H9 (cell line): ENCODE results near the gene ATP1A2. TPM values are rescaled to one million over a fixed set of nuclear protein-coding genes. Genes with fewer than 3 reads are reported as not detected.
A peak's percentile ranks its signal among the peaks of the same experiment; 100 is the strongest.

Source experiments
- DNase-seq: peaks from one replicate; pipeline ENCODE4 v3.0.0-alpha.2; 2017
- H2AFZ ChIP-seq: one replicate; pipeline ENCODE4 v1.6.1; 2013; ENCODE audit warnings: mild to moderate bottlenecking, low read length, control low read depth, moderate library complexity
- H2AK5ac ChIP-seq: 2 replicates; pipeline ENCODE4 v1.6.1; 2013; ENCODE audit warnings: low read length, control low read depth, mixed read lengths; ENCODE audit not compliant: insufficient read length
- H2BK120ac ChIP-seq: one replicate; pipeline ENCODE4 v1.6.1; 2013; ENCODE audit warnings: low read depth, mild to moderate bottlenecking, low read length, control low read depth, inconsistent platforms; ENCODE audit not compliant: poor library complexity, severe bottlenecking
- H2BK12ac ChIP-seq: 2 replicates; pipeline ENCODE4 v1.6.1; 2013; ENCODE audit warnings: low read length, control low read depth, mixed read lengths, low read depth; ENCODE audit not compliant: insufficient read length
- H2BK15ac ChIP-seq: 2 replicates; pipeline ENCODE4 v1.6.1; 2013; ENCODE audit warnings: low read depth, low read length, control low read depth
- H2BK20ac ChIP-seq: one replicate; pipeline ENCODE4 v1.6.1; 2013; ENCODE audit warnings: low read depth, mild to moderate bottlenecking, low read length, control low read depth, inconsistent platforms; ENCODE audit not compliant: poor library complexity, severe bottlenecking
- H2BK5ac ChIP-seq: 2 replicates; pipeline ENCODE4 v1.6.1; 2013; ENCODE audit warnings: low read length, control low read depth, mixed read lengths; ENCODE audit not compliant: insufficient read length
- H3K14ac ChIP-seq: 2 replicates; pipeline ENCODE4 v1.6.1; 2013; ENCODE audit warnings: low read length, control low read depth; ENCODE audit not compliant: insufficient read depth
- H3K18ac ChIP-seq: 2 replicates; pipeline ENCODE4 v1.6.1; 2013; ENCODE audit warnings: low read depth, mild to moderate bottlenecking, mixed read lengths, low read length, control low read depth; ENCODE audit not compliant: insufficient read length
- H3K23ac ChIP-seq: 2 replicates; pipeline ENCODE4 v1.6.1; 2013; ENCODE audit warnings: low read length, control low read depth, mixed read lengths, low read depth; ENCODE audit not compliant: insufficient read length
- H3K23me2 ChIP-seq: 2 replicates; pipeline ENCODE4 v1.6.1; 2013; ENCODE audit warnings: low read depth, mild to moderate bottlenecking, mixed read lengths, low read length, control low read depth; ENCODE audit not compliant: insufficient read length, poor library complexity, severe bottlenecking
- H3K27ac ChIP-seq: 2 replicates; pipeline ENCODE4 v1.5.1; 2013; ENCODE audit warnings: low read length, control low read depth, mixed read lengths, low read depth; ENCODE audit not compliant: insufficient read length
- H3K27me3 ChIP-seq: 2 replicates; pipeline ENCODE4 v1.6.1; 2013; ENCODE audit warnings: low read length, control low read depth, inconsistent platforms; ENCODE audit not compliant: insufficient read depth
- H3K4ac ChIP-seq: 2 replicates; pipeline ENCODE4 v1.6.1; 2013; ENCODE audit warnings: low read depth, mild to moderate bottlenecking, control low read depth, inconsistent platforms, low read length, moderate library complexity
- H3K4me1 ChIP-seq: 2 replicates; pipeline ENCODE4 v1.6.1; 2013; ENCODE audit warnings: low read length, control low read depth, inconsistent platforms; ENCODE audit not compliant: insufficient read depth
- H3K4me2 ChIP-seq: 2 replicates; pipeline ENCODE4 v1.6.1; 2013; ENCODE audit warnings: low read length, control low read depth, mixed read lengths; ENCODE audit not compliant: insufficient read length, insufficient read depth
- H3K56ac ChIP-seq: 2 replicates; pipeline ENCODE4 v1.6.1; 2013; ENCODE audit warnings: low read depth, mild to moderate bottlenecking, mixed read lengths, low read length, control low read depth; ENCODE audit not compliant: insufficient read length
- H3K79me1 ChIP-seq: 2 replicates; pipeline ENCODE4 v1.6.1; 2013; ENCODE audit warnings: low read depth, mild to moderate bottlenecking, moderate library complexity, low read length, control low read depth, inconsistent platforms; ENCODE audit not compliant: insufficient read depth, poor library complexity, severe bottlenecking
- H3K79me2 ChIP-seq: 2 replicates; pipeline ENCODE4 v1.6.1; 2013; ENCODE audit warnings: low read length, control low read depth, inconsistent platforms; ENCODE audit not compliant: insufficient read depth
- H3K9ac ChIP-seq: 2 replicates; pipeline ENCODE4 v1.6.1; 2013; ENCODE audit warnings: low read length, control low read depth, mixed read lengths; ENCODE audit not compliant: insufficient read length; ENCODE audit errors: extremely low read depth
- H3K9me3 ChIP-seq: one replicate; pipeline ENCODE4 v1.6.1; 2013; ENCODE audit warnings: low read depth, low read length, inconsistent platforms; ENCODE audit not compliant: control insufficient read depth
- H3T11ph ChIP-seq: one replicate; pipeline ENCODE4 v1.6.1; 2013; ENCODE audit warnings: mild to moderate bottlenecking, low read length, control low read depth, inconsistent platforms
- H4K20me1 ChIP-seq: one replicate; pipeline ENCODE4 v1.6.1; 2013; ENCODE audit not compliant: control insufficient read depth, insufficient read length, insufficient read depth
- H4K5ac ChIP-seq: 2 replicates; pipeline ENCODE4 v1.6.1; 2013; ENCODE audit warnings: low read depth, mild to moderate bottlenecking, mixed read lengths, low read length, control low read depth; ENCODE audit not compliant: insufficient read length
- H4K8ac ChIP-seq: replicated peaks from 2 replicates; pipeline ENCODE4 v1.6.1; 2013; ENCODE audit warnings: low read length, control low read depth, mixed read lengths, low read depth; ENCODE audit not compliant: insufficient read length
- H4K91ac ChIP-seq: 2 replicates; pipeline ENCODE4 v1.6.1; 2013; ENCODE audit warnings: low read depth, mild to moderate bottlenecking, moderate library complexity, mixed read lengths, low read length, control low read depth; ENCODE audit not compliant: insufficient read length
- H3K27ac Mint-ChIP-seq, 3 experiments: 2 replicates in 2 of 3; 3 replicates in 1 of 3; pipeline ENCODE4 v1.8.0; 2020 to 2021; ENCODE audit warnings: mixed read lengths in 3 of 3, mild to moderate bottlenecking in 1 of 3, moderate library complexity in 1 of 3
- H3K27me3 Mint-ChIP-seq: 2 replicates; pipeline ENCODE4 v1.8.0; 2021; ENCODE audit warnings: low read depth, mild to moderate bottlenecking, moderate library complexity, mixed read lengths
- H3K36me3 Mint-ChIP-seq, 3 experiments: 2 replicates in 2 of 3; 3 replicates in 1 of 3; pipeline ENCODE4 v1.8.0; 2020 to 2021; ENCODE audit warnings: low read depth in 3 of 3, mixed read lengths in 3 of 3; ENCODE audit not compliant: insufficient read depth in 1 of 3
- H3K4me1 Mint-ChIP-seq, 2 experiments: 2 replicates each; pipeline ENCODE4 v1.8.0; 2020; ENCODE audit warnings: mixed read lengths in 2 of 2
- H3K4me3 Mint-ChIP-seq, 2 experiments: 2 replicates in 1 of 2; 3 replicates in 1 of 2; pipeline ENCODE4 v1.8.0; 2020 to 2021; ENCODE audit warnings: mild to moderate bottlenecking in 2 of 2, mixed read lengths in 2 of 2, moderate library complexity in 1 of 2
- H3K9me3 Mint-ChIP-seq, 2 experiments: 2 replicates in 1 of 2; 3 replicates in 1 of 2; pipeline ENCODE4 v1.8.0; 2020; ENCODE audit warnings: mild to moderate bottlenecking in 2 of 2, mixed read lengths in 2 of 2, moderate library complexity in 1 of 2
- WGBS: extraction: QIAGEN DNeasy Blood & Tissue Kit; methylation state at CpG from one replicate; pipeline ENCODE4 v1.1.7; 2013; ENCODE audit warnings: missing lambda C conversion rate, low lambda C conversion rate, mixed read lengths; ENCODE audit not compliant: insufficient read length; ENCODE audit errors: extremely low coverage; 5-methylcytosine and 5-hydroxymethylcytosine counted together
- total RNA-seq: library from RNA; stranded (reverse); gene quantifications from 2 replicates; pipeline ENCODE4 v1.2.1, GENCODE V29; 2021
- TF ChIP-seq, protein P1 (sequence below): fragments of 200-600 bp; sonication (generic); conservative IDR thresholded peaks from 3 replicates; pipeline ENCODE4 v1.8.0; 2021; ENCODE audit warnings: antibody characterized with exemption, mild to moderate bottlenecking

ATP1A2 gene
- total RNA-seq, 1 experiment from 2014 or later: 3.0 TPM

DNA sequence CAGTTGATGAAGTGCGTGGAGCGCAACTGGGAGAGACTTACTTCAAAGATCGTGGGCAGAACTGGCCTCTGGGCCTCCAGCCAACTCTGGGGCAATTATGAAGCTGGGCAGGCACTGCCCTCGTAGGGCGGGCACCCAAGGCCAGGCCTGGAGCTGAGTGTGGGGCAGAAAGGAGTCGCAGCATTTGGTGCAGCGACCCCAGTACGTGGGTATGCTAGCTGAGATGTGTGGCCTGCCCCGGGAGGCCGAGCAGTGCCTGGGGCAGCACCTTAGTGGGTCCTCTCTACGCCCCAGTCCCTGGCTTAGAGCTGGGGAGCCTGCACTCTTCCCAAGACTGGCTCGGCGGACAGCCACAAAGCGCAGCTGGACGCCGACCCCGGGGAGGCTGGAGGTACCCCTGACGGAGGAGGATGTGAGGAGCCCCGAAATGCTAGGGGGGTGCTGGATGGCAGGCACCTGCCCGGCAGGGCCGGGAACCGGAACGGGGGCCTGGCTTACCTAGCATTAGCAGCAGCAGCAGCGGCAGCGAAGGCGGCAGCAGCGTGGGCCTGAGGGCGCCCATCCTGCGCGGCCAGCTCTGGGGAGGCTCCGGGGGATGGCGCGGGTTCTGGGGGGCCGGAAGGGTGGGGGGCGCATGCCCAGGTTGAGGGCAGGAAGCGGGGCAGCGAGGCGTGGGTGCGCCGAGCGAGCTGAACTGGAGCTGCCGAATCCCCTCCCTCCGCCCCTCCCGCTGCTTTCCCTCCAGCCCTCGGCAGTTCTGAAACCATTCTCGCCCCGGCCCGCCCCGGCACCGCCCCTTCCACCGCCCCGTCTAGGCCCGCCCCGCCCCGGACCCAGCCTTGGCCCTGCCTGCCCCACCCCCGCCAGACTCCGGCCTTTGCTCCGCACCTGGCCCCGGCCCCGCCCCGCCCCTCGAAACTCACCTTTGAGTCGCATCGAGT is 17.4 kb upstream of the ATP1A2 start, which contains the start of gene IGSF8:
Gene IGSF8 (minus strand): TSS at position 709 of the 941 bp plus-strand sequence. CDS start 147 bp downstream, at position 562.
- no peak within 1 kb of the TSS for H3K27ac ChIP-seq
- H3K9me3 ChIP-seq: no peaks in the 10 kb centered on the region
- H3K27me3 Mint-ChIP-seq: peaks cover 6% of the 10 kb centered on the region
- no peak within 1 kb of the TSS for H3K23ac ChIP-seq
- no peak within 1 kb of the TSS for H4K5ac ChIP-seq
- H2BK12ac ChIP-seq: no peak within 1 kb of the TSS
- H2BK120ac ChIP-seq: no peak within 1 kb of the TSS
- H3K9ac ChIP-seq: peak within 1 kb of the TSS; percentile 45
- H3K56ac ChIP-seq: no peak within 1 kb of the TSS
- no peak within 1 kb of the TSS for H4K8ac ChIP-seq
- H2AFZ ChIP-seq: no peak within 1 kb of the TSS
- H3K14ac ChIP-seq: 0 out of 2 replicates have a peak within 1 kb of the TSS, but pooled peaks have one; percentile 3
- H2BK15ac ChIP-seq: no peak within 1 kb of the TSS
- no peak within 1 kb of the TSS for H2AK5ac ChIP-seq
- no peak within 1 kb of the TSS for H2BK5ac ChIP-seq
- H3K4ac ChIP-seq: no peak within 1 kb of the TSS
- DNase-seq: peak; percentile 94
- H3T11ph ChIP-seq: no peak within 1 kb of the TSS
- TF ChIP-seq, protein P1, sequence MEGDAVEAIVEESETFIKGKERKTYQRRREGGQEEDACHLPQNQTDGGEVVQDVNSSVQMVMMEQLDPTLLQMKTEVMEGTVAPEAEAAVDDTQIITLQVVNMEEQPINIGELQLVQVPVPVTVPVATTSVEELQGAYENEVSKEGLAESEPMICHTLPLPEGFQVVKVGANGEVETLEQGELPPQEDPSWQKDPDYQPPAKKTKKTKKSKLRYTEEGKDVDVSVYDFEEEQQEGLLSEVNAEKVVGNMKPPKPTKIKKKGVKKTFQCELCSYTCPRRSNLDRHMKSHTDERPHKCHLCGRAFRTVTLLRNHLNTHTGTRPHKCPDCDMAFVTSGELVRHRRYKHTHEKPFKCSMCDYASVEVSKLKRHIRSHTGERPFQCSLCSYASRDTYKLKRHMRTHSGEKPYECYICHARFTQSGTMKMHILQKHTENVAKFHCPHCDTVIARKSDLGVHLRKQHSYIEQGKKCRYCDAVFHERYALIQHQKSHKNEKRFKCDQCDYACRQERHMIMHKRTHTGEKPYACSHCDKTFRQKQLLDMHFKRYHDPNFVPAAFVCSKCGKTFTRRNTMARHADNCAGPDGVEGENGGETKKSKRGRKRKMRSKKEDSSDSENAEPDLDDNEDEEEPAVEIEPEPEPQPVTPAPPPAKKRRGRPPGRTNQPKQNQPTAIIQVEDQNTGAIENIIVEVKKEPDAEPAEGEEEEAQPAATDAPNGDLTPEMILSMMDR: no peak
- H3K18ac ChIP-seq: no peak within 1 kb of the TSS
- no peaks in the 10 kb centered on the region for H3K79me1 ChIP-seq
- H4K20me1 ChIP-seq: no peaks in the 10 kb centered on the region
- H3K23me2 ChIP-seq: peaks cover 12% of the 10 kb centered on the region
- H3K9me3 Mint-ChIP-seq: no peaks in the 10 kb centered on the region
- H3K4me3 Mint-ChIP-seq: peak within 1 kb of the TSS; percentile 75 to 87
- H3K4me1 Mint-ChIP-seq: peaks cover 54 to 55% of the 10 kb centered on the region in 2 experiments
- H3K4me1 ChIP-seq: peaks cover 19% of the 10 kb centered on the region
- H3K27ac Mint-ChIP-seq: peak within 1 kb of the TSS; percentile 4 to 80 (median 80); a peak in 4 of 7 replicates
- no CpG with 5 or more reads among the region's 64 CpGs for WGBS
- no peak within 1 kb of the TSS for H4K91ac ChIP-seq
- peaks cover 0 to 14% (median 13%) of the 10 kb centered on the region in 3 experiments; a peak in 5 of 7 replicates for H3K36me3 Mint-ChIP-seq
- no peaks in the 10 kb centered on the region for H3K27me3 ChIP-seq
- no peak within 1 kb of the TSS for H2BK20ac ChIP-seq
- peak within 1 kb of the TSS; percentile 72 for H3K4me2 ChIP-seq
- peaks cover 3% of the 10 kb centered on the region; the same call in 1 of the 2 replicates for H3K79me2 ChIP-seq
